ENCODE data around the gene LCLAT1.

LCLAT1 gene

GRCh38 chr2:30514134-30514847 lies 67.2 kb downstream of the LCLAT1 start:
- TF ChIP-seq SPI1 (IDR thresholded peaks at IDR 0.05; ENCODE audit: borderline replicate concordance, low read depth), result no peak
- no peak for TF ChIP-seq POLR2AphosphoS5 (IDR thresholded peaks at IDR 0.05; ENCODE audit: low read depth)
- TF ChIP-seq, protein P1, sequence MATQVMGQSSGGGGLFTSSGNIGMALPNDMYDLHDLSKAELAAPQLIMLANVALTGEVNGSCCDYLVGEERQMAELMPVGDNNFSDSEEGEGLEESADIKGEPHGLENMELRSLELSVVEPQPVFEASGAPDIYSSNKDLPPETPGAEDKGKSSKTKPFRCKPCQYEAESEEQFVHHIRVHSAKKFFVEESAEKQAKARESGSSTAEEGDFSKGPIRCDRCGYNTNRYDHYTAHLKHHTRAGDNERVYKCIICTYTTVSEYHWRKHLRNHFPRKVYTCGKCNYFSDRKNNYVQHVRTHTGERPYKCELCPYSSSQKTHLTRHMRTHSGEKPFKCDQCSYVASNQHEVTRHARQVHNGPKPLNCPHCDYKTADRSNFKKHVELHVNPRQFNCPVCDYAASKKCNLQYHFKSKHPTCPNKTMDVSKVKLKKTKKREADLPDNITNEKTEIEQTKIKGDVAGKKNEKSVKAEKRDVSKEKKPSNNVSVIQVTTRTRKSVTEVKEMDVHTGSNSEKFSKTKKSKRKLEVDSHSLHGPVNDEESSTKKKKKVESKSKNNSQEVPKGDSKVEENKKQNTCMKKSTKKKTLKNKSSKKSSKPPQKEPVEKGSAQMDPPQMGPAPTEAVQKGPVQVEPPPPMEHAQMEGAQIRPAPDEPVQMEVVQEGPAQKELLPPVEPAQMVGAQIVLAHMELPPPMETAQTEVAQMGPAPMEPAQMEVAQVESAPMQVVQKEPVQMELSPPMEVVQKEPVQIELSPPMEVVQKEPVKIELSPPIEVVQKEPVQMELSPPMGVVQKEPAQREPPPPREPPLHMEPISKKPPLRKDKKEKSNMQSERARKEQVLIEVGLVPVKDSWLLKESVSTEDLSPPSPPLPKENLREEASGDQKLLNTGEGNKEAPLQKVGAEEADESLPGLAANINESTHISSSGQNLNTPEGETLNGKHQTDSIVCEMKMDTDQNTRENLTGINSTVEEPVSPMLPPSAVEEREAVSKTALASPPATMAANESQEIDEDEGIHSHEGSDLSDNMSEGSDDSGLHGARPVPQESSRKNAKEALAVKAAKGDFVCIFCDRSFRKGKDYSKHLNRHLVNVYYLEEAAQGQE (IDR thresholded peaks at IDR 0.05; ENCODE audit: insufficient replicate concordance, low read depth), result no peak
- TF ChIP-seq, protein P2, sequence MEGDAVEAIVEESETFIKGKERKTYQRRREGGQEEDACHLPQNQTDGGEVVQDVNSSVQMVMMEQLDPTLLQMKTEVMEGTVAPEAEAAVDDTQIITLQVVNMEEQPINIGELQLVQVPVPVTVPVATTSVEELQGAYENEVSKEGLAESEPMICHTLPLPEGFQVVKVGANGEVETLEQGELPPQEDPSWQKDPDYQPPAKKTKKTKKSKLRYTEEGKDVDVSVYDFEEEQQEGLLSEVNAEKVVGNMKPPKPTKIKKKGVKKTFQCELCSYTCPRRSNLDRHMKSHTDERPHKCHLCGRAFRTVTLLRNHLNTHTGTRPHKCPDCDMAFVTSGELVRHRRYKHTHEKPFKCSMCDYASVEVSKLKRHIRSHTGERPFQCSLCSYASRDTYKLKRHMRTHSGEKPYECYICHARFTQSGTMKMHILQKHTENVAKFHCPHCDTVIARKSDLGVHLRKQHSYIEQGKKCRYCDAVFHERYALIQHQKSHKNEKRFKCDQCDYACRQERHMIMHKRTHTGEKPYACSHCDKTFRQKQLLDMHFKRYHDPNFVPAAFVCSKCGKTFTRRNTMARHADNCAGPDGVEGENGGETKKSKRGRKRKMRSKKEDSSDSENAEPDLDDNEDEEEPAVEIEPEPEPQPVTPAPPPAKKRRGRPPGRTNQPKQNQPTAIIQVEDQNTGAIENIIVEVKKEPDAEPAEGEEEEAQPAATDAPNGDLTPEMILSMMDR (IDR thresholded peaks at IDR 0.05; ENCODE audit: insufficient read depth, low read length), result no peak
- TF ChIP-seq GABPA (IDR thresholded peaks at IDR 0.05; ENCODE audit: low read depth), result no peak
- DNase-seq (ENCODE audit: low read depth in 1 of 2, low spot score in 1 of 2), result no peak
- no peak overlapping the region for H3K27ac ChIP-seq (replicated peaks)

GRCh38 chr2:30514848-30515435 lies 67.9 kb downstream of the LCLAT1 start:
- Histone ChIP-seq H3K4me3 (replicated peaks; ENCODE audit: insufficient read depth, low read length) (no peak overlapping the region), H3K27ac (replicated peaks) (no peak overlapping the region), H3K27me3 (ENCODE audit: insufficient read depth, poor library complexity, severe bottlenecking) (no peaks in the 10 kb centered on the region)
- TF ChIP-seq POLR2AphosphoS5 (IDR thresholded peaks at IDR 0.05; ENCODE audit: low read depth), result no peak
- no peak for TF ChIP-seq SPI1 (IDR thresholded peaks at IDR 0.05; ENCODE audit: borderline replicate concordance, low read depth)
- TF ChIP-seq, protein P1 (IDR thresholded peaks at IDR 0.05; ENCODE audit: insufficient replicate concordance, low read depth), result no peak
- TF ChIP-seq, protein P2 (IDR thresholded peaks at IDR 0.05; ENCODE audit: insufficient read depth, low read length), result no peak
- no peak for TF ChIP-seq GABPA (IDR thresholded peaks at IDR 0.05; ENCODE audit: low read depth)
- DNase-seq (ENCODE audit: low read depth in 1 of 2, low spot score in 1 of 2), result no peak

More at GRCh38 chr2:30514134-30514847, 67.2 kb downstream of the LCLAT1 start:
- Histone ChIP-seq H3K27me3 (ENCODE audit: insufficient read depth, poor library complexity, severe bottlenecking) (no peaks in the 10 kb centered on the region), H3K4me3 (replicated peaks; ENCODE audit: insufficient read depth, low read length) (no peak overlapping the region)

DNA sequence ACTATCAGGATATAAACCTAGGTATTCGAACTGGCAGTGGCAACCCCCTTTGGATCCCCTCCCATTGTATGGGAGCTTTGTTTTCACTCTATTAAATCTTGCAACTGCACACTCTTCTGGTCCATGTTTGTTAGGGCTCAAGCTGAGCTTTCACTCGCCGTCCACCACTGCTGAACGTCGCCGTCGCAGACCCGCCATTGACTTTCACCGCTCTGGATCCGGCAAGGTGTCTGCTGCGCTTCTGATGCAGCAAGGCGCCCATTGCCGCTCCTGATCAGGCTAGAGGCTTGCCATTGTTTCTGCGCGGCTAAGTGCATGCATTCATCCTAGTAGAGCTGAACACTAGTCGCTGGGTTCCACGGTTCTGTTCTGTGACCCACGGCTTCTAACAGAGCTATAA lies 69.1 kb downstream of the LCLAT1 start:
- DNase-seq (ENCODE audit: low read depth in 1 of 2, low spot score in 1 of 2), result no peak
- no peaks in the 10 kb centered on the region for H3K27me3 ChIP-seq (ENCODE audit: insufficient read depth, poor library complexity, severe bottlenecking)
- TF ChIP-seq, protein P1 (IDR thresholded peaks at IDR 0.05; ENCODE audit: insufficient replicate concordance, low read depth), result no peak
- no peak for TF ChIP-seq GABPA (IDR thresholded peaks at IDR 0.05; ENCODE audit: low read depth)
- TF ChIP-seq POLR2AphosphoS5 (IDR thresholded peaks at IDR 0.05; ENCODE audit: low read depth), result no peak
- TF ChIP-seq, protein P2 (IDR thresholded peaks at IDR 0.05; ENCODE audit: insufficient read depth, low read length), result no peak
- TF ChIP-seq SPI1 (IDR thresholded peaks at IDR 0.05; ENCODE audit: borderline replicate concordance, low read depth), result no peak
- H3K4me3 ChIP-seq (replicated peaks; ENCODE audit: insufficient read depth, low read length), result no peak overlapping the region
- H3K27ac ChIP-seq (replicated peaks), result no peak overlapping the region

Data from HL-60 (cell line).